Glomerular visceral epithelial cell (primary cell): Measurements from ENCODE around the gene PRM1.

Experiments used
- DNase-seq: peaks from one replicate; pipeline ENCODE4 v3.0.0-alpha.2; 2016; ENCODE audit errors: extremely low spot score

The PRM1 gene

DNA sequence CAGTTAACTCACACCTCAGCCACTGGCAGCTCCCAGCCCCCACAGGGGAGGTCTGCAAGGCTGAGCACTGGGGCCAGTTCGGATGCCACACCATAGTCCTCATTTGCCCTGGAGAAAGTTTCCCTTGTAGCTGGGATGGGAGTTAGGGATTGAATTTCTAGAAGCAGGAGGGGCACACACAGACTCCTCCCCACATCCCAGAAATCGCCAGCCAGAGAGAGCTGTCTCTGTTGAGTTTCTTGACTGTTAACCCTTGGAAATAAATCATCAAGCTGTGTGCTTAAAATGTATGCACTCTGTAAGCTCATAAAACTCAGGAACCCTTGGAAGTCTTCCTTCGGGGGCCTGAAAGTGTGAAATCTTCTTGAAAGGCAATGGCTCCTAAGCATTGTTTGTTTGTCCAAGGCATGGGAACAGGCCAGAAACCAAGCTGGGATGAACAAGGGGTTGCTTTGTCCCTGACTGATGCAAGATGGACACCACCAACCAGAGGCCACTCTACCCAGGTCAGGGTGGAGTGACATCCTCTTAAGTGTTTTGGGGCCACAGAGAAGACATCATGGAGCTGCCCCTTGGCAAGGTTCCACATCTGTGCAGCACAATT, 7.3 kb downstream of the PRM1 start:
- DNase-seq = no peak

DNA sequence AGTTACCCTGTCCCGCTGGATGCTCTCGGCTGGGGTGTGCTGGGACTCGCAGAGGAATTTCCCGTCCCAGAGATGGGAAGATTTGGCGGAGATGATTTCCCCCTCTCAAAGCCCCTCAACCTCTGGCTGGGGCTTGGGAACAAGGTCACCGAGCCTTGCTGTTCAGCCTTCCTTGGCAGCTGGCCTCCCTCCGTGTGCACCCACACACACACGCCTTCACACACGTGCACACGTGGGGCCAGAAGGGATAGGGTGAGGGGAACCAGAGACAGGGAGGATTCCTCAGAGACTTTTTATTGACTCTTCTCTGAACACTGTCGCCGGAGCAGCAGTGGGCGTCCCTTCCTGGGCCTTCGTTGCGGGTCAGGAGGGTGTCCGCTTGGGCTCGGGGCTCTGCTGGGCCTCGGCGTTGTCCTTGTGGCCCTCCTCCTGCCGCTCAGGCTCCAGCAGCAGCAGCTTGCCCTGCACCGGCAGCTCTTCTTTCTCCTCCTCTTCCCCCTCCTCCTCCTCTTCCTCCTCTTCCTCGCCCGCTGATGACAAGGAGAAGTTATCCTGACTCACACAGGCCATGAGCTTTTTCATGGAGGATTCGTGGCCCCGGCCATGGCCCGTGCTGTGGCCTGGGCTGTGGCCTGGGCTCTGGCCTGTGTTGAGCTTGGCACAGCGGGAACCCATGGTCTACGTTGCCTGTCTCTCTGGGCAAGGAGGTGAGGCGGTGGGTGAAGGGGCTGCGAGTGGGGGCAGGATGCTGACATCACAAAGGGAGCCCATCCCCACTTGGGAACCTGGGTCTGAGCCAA, 8.0 kb downstream of the PRM1 start, which contains the start of gene PRM3:
Gene PRM3 (minus strand): TSS at position 709 of the 800 bp plus-strand sequence. CDS start 34 bp downstream, at position 675.
- no peak for DNase-seq

DNA sequence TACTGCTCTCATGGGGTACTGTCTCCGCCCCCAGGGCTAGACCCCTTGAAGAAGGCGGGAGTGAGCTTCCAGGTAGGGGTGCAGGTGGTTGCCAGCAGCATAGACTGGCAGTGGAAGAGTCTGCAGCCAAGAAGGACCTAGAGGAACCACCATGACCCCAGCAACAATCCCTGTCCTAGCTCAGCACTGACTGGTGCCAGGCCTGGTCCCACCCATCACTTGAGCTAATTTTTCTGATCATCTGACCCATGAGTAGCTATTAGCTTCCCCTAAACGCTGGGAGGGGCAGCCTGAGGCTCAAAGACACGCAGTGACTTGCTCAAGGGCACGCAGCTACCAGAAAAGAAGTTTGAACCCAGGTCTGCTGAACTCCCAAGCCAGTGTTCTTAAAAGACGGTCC, 8.6 kb downstream of the PRM1 start:
- DNase-seq = no peak

DNA sequence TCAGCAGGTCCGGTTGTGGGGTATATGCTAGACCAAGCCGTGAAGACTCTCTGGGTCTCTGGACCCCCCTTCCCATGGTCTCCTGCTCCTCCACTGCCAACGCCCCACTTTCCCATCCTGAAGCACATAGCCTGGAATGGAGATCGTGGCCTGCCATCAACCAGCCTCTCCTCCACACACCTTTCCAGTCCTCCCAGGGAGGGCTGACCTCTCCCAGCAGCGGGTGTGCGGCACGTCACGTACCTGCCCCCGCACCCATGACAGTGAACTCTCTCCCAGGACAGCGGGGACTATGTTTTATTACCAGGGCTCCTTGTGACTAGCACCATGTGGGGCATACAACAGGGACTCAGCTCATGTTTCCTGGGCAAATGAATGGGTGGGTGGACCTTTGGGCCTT, 9.5 kb downstream of the PRM1 start:
- no peak for DNase-seq

DNA sequence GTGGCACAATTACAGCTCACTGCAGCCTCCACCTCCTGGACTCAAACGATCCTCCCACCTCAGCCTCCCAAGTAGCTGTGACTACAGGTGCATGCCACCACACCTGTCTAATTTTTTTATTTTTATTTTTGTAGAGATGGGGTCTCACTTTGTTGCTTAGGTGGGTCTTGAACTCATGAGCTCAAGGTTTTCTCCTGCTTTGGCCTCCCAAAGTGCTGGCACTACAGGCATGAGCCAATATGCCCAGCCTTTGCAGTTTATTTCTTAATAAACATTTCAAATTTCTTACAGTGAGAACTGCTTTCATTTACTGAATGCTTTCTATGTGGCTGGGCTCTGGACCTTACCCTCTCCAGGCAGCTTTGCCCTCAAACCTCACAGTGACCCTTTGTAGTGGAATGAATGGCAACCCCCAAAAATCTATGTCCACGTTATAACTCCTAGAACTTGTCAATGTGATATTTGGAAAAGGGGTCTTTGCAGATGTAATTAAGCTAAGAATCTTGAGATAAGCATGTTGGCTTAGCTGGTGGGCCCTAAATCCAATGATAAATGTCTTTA, 10.4 kb downstream of the PRM1 start:
- DNase-seq = no peak

DNA sequence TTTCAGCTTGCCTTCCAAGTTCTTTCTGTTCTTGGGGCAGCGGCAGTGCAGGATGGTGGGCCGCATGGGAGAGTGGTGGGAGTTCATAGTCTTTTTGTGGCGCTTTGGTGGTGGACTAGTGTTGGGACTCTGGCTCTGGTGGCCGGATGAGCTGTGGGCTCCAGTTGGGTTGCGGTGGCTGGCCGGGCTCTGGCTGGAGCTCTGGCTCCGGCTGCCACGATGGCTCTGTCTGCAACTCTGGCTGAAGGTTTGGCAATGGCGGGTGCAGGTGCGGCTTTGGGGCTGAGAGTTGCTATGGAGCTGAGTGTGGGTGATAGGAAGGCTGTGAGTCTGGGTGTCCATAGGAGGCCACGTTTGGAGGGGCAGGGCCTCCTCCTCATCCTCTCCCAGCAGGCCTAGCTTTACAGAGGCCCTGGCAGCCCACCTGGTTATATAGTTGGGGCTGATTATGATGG, 12.2 kb downstream of the PRM1 start, which contains the start of gene TNP2:
Gene TNP2 (minus strand): TSS at position 405 of the 455 bp plus-strand sequence. CDS start 63 bp downstream, at position 342.
- DNase-seq = no peak

DNA sequence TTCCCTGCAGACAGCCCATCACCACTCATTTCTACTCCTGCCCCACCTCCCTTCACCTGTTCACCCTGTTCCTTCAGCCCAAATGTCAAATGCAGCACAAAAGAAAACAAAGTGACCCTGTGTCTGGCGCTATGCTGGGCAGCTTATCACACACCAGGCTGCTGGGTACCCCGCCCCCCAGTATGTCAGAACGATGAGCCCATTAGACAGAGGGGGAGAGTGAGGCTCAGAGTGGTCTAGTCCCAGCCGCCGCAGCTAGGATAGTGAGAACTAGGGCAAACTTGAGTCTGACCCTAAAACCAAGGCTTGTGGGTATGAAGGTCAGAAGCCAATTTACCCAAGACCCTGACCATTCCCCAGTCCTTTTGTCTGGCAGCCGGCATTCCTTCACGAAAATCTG, 16.0 kb downstream of the PRM1 start:
- DNase-seq = no peak

DNA sequence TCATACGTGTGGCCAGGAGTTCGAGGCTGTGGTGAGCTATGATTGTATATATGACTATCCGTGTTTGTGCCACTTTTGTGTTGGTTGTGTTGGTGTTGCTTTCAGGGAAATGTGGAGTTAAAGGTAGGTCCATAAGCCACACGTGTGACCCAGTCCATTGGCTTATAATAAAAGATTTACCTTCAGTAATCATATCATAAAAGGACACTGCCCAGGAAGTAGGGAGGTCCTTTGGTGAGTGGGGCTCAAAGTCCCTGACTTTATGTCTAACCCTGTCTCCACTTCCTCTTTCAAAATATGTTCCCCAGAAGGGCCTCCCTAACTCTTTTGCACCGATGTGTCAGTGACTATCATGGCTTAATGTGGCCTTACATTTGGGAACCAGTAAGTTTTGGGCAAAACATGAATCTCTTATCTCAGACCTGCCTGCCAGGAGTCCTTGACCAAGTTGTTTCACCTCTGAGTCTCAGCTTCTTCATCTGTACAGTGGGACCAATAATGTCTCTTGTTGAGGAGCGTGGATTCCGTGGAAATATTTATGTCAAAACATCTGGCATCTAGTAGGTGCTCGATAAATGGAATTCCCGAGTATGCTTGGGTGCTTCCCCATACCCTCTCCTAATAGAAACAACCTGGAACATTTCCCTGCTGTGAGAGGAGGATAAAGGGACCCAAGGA, 16.8 kb downstream of the PRM1 start:
- no peak for DNase-seq

DNA sequence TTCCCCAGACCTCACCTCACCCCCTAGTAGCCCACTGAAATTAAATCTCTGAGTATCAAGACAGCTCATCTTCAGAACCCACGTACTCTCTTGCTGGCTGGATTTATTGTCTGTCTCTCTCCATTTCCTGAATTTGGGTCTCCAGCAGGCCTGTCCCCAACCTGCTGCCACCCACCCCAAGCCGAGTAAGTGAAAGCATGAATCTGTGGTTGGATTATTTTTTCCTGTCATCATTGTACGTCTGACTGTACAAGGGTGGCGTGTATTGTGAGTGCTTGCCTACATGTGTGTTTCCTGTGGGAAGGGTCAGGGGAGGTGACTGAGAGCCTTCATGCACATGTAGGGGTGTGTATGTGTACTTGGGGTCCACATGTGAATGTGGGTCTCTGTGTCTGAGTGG, 17.4 kb downstream of the PRM1 start:
- no peak for DNase-seq

DNA sequence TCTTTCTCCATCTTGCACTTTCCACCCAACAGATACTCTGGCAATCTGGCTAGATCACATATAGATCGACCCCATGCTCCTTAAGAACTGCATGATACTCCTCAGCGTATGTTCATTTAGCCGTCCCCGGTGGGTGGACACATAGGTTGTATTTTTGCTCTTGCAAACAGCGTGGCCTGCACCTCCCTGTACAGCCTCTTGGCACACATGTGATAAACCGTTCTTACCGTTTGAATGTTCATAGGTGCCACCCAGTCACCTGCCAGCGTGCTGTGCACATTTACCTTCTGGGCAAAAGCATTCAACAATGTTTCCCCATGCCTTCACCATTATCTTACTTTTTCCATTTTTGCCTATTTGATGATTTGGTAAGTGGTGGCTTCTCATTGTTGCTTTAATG, 18.2 kb downstream of the PRM1 start:
- DNase-seq = no peak

DNA sequence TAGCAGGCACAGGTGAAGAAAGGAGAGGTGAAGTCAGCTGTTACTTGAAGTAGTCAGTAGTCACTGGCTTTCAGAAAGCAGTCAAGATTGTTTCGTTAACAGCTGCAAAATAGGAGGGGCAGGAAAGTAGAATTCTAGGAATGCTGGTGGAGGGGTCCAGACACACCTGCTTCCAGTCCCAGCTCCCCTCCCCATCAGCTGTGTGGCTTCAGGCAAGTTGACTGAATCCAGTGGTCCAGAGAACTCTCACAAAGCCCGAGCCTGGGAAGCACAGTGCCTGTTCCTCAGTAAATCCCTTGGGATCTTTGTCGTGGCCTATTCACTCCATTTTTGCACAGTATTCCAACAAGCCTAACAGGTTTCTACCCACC, 20.5 kb downstream of the PRM1 start:
- no peak for DNase-seq

DNA sequence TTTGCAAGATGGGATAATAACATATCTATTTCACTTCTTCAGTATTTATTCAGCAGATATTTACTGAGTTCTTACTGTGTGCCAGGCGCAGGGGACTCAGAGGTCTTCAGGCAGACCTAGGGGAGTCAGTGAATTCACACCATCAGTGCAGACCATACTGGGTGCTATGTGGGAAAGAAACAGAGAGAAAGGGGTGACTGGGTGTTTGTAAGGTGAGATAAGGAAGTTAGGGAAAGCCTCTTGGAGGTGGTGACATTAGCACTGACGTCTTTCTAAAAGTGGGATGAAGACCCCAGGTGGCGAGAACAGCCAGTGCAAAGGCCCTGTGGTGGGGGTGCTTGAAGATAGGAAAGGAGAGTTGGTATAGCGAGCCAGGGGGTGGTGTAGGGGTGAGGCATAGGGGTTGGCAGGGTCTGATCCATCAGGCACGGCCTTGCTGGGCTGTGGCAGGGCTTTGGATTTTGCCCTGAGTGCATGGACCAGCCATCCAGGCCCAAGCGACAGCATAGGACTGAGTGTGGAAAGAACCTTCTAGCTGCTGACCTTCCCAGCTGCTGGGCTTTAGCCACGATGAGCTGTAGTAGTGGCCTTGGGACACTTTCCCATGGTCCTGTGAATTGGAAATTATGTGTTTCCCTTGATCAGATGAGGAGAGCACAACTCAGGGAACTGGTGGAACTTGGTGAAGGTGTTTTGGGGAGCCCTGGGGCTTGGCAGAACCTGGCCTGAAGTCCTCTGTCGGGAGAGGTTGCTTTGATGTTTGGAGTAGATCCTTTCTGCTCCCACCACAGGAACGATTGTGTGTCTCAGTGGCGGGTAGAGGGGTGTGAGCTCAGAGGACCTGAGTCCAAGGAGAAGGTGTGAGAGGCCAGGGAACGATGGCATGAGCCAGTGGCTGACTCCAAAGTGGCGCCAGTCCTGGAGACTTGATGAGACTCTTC, 21.2 kb downstream of the PRM1 start:
- no peak for DNase-seq

DNA sequence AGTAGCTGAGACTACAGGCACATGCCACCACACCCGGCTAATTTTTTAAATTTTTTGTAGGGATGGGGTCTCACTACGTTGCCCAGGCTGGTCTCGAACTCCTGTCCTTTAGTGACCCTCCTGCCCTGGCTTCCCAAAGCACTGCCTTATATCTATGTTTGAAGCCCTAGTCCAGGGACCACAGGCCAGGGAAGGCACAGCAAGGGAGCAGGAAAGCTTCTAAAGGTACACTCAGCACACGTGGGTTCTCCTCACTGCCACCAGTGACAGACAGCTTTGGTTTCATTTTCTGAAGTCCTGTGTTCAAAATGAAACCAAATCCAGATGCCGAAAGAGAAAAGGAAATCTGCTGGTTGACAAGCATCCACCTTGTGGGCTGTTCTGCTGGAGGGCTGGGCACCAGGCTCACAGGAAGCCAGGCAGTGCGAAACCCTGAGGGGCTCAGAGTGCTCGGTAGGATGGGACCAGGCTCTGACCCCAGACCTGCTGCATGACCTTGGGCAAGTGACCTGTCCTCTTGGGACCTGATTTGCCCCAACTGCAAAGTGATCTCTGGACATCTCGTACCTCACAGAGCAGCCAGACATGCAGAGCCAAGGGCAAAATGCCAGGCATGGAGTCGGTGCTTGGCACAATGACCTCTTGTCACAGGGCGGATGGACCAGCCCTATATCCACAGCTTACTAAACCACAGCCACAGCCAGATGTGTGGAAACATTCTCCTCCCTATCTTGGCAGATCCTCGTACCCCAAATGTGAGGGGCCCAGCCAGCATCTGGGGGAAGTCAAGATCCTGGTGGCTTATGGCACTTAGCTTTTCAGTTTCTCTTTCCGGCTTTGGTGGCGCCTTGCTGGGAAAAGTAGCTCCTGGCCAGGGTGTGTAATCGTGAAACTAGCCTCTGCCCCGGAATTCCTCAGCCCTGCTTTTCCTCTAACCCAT, 22.3 kb downstream of the PRM1 start:
- no peak for DNase-seq

DNA sequence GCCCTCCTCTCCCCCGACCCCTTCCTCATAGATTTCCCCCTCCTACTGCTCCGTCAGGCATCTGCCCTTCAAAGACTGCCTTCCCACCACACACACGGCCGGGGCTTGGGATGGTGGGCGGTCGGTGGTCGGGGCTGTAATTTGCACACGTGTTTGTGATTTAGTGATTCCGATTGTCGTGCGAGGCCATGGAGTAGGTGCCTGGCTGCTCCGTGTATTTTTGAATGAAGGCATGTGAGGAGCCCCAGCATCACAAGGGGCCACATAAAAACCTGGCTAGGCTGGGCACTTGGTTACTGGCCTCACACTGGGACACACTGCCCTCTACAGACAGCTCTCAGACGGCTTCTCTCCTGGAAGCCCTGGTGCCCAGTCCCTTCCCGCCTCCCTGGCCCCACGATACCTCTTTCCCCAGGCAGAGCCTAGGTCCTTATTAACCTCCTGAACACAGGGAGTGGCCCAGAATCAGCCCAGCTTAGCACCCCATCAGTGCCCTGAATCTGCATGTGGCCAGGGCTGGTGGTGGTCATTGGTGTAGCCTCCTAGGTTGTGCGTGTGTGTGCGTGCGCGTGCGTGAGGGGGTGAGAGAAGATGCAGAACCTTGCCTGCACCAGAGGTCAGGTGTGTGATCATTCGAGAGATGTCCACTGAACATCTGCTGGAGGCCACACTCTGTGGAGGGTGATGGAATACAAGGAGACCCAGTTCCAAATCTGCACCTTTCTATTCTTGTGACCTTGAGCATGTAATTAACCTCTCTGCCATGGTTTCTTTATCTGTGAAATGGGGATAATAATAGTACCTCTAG, 23.8 kb downstream of the PRM1 start:
- DNase-seq = peak; percentile 71

DNA sequence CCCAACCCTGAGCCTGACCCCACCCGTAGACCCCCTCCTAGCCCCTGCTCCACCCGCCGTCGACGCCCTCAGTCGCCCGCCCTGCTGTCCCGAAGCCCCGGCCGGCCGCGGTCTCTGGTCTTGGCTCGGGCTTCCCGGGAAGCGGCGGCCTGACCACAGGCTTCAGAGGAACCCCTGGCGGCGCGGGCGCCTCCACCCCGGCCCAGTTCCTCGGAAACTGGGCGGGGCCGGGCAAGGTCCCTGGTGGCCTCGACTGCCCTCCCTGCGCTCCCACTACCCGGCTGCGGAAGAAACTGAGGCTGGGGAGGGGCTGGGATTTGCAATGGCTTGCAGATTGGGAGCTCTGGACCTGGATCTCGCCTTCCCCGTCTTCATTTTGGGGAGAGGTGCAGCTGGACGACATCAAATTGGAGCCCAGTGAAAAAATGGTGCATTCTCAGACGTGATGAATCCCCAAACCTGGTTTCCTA, 24.4 kb downstream of the PRM1 start:
- DNase-seq = peak; percentile 64

DNA sequence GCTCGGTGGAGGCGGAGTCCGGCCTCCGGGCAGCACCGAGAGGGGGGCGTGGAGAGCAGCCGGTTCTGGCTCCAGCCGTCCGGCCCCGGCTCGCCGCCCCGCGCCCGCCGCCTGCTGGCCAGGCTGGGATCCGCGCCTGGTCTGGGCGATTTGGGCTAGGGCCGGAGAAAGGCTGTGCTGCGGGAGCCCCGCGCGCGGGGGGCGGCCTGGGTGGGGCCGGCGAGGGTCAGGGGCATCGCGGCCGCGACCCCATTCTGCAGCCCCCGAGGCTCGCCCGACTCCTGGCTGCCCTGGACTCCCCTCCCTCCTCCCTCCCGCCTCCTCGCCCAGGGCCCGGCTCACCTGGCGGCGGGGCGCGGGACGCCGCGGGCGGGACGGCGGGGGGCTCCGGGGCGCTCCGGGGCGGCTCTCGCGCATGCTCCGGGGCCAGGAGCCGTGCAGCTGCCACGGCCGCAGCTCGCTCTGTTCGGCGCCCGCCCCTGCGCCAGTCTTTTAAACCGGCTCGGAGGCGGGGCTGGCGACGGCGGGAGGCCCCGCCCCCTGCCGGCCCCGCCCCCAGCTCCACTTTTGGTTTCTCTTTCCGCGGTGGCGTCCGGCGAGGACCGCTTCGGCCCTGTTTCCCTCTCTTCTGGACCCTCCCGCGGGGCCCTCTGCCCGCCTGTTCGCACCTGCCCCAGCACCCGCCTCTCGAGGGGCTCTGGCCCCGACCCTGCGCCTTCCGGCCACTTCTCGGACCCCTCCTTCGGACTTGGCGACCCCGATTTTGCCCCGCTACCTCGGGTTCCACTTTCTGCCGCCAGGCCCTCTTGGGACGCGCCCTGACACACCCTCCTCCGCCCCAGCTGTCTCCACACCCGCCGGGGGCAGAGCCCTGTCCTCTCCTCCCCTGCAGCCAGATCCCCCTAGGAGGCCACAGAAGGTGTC, 25.1 kb downstream of the PRM1 start, which contains the start of gene SOCS1:
Gene SOCS1 (minus strand): TSS at position 468 of the 924 bp plus-strand sequence. CDS start 726 bp downstream, outside the sequence.
- DNase-seq = peak; percentile 89

DNA sequence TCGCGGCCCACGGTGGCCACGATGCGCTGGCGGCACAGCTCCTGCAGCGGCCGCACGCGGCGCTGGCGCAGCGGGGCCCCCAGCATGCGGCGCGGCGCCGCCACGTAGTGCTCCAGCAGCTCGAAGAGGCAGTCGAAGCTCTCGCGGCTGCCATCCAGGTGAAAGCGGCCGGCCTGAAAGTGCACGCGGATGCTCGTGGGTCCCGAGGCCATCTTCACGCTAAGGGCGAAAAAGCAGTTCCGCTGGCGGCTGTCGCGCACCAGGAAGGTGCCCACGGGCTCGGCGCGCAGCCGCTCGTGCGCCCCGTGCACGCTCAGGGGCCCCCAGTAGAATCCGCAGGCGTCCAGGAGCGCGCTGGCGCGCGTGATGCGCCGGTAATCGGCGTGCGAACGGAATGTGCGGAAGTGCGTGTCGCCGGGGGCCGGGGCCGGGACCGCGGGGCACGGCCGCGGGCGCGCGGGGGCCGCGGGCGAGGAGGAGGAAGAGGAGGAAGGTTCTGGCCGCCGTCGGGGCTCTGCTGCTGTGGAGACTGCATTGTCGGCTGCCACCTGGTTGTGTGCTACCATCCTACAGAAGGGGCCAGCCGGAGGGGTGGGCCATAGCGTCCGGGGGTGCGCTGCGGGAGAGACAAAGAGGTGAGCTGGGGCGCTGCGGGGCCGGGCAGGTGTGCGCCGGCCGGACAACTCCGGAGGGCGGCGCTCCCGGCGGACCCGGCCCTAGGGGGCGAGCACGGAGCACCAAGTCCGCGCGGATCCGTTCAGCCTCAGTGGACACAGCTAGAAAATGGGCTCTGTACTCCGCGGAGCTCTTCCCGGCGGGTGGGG, 26.0 kb downstream of the PRM1 start:
- DNase-seq = no peak
